HG03039 (cell line): ENCODE data around the gene ATP5PD.
"Not testable (repeated sequence)": the region's sequence is repeated elsewhere in the genome, so short reads cannot be mapped to it uniquely, and the experiment has no call there.

Experiments
- ATAC-seq: cut with Tn5 transposase; IDR thresholded peaks from one replicate; pipeline ENCODE4 v1.9.1; 2021; ENCODE audit warnings: mild to moderate bottlenecking, moderate library complexity; ENCODE audit not compliant: unreplicated experiment

Gene ATP5PD

GRCh38 chr17:75025398-75025734, 21.4 kb downstream of the ATP5PD start:
- not testable (repeated sequence) for ATAC-seq

- no peak for ATAC-seq
Observed at GRCh38 chr17:75024686-75025397, 21.9 kb downstream of the ATP5PD start.

GRCh38 chr17:75020331-75021110, 26.2 kb downstream of the ATP5PD start:
- no peak for ATAC-seq

- ATAC-seq, result no peak
Observed at GRCh38 chr17:75019710-75020109, 27.1 kb downstream of the ATP5PD start.

- ATAC-seq, result no peak
Observed at GRCh38 chr17:75019146-75019545, 27.6 kb downstream of the ATP5PD start.

GRCh38 chr17:75013092-75013559, 33.6 kb downstream of the ATP5PD start:
- no peak for ATAC-seq

- peak; percentile 71 for ATAC-seq
Observed at GRCh38 chr17:75012346-75013091, 34.2 kb downstream of the ATP5PD start, which contains the start of gene MRPL58. Gene MRPL58 (plus strand): TSS chr17:75012670. CDS start chr17:75012687, 17 bp downstream.

- no peak for ATAC-seq
Observed at GRCh38 chr17:75012096-75012345, 34.7 kb downstream of the ATP5PD start.

- no peak for ATAC-seq
Observed at GRCh38 chr17:75011401-75012095, 35.2 kb downstream of the ATP5PD start.

- no peak for ATAC-seq
Observed at GRCh38 chr17:75010683-75011400, 35.9 kb downstream of the ATP5PD start.

GRCh38 chr17:75009139-75009724, 37.5 kb downstream of the ATP5PD start:
- ATAC-seq, result no peak

GRCh38 chr17:75008373-75008772, 38.4 kb downstream of the ATP5PD start:
- ATAC-seq, result no peak

GRCh38 chr17:75006653-75007052, 40.1 kb downstream of the ATP5PD start:
- no peak for ATAC-seq

- ATAC-seq, result not testable (repeated sequence)
Observed at GRCh38 chr17:75006084-75006483, 40.7 kb downstream of the ATP5PD start.

- ATAC-seq, result no peak
Observed at GRCh38 chr17:75005291-75005690, 41.5 kb downstream of the ATP5PD start.

- ATAC-seq, result no peak
Observed at GRCh38 chr17:75004371-75004770, 42.4 kb downstream of the ATP5PD start.

GRCh38 chr17:75003957-75004355, 42.8 kb downstream of the ATP5PD start:
- no peak for ATAC-seq

GRCh38 chr17:75003070-75003956, 43.5 kb downstream of the ATP5PD start:
- no peak for ATAC-seq
